H1 (cell line): ENCODE data around the gene SMTN. TPM values are rescaled to one million over a fixed set of nuclear protein-coding genes. Genes with fewer than 3 reads are reported as not detected.

Experiments used
- CBX5 ChIP-seq: fragments of 300-800, 300-1000 bp; sonication (generic); IDR thresholded peaks from 2 replicates; pipeline ENCODE4 v1.7.1; 2016; ENCODE audit warnings: antibody characterized with exemption, low read length, low read depth
- CEBPB ChIP-seq: IDR thresholded peaks from 2 replicates; pipeline ENCODE4 v1.6.1; 2012; ENCODE audit warnings: low read depth, low read length
- CHD2 ChIP-seq: IDR thresholded peaks from 2 replicates; pipeline ENCODE4 v1.6.1; 2012; ENCODE audit warnings: low read length, improper control_type of control experiment
- CHD7 ChIP-seq: fragments of 300-600 bp; sonication (generic); IDR thresholded peaks from 2 replicates; pipeline ENCODE4 v1.7.1; 2012; ENCODE audit warnings: low read length, moderate library complexity, mild to moderate bottlenecking, inconsistent platforms; ENCODE audit not compliant: insufficient replicate concordance
- HDAC2 ChIP-seq, 2 experiments: fragments of 300-600 bp in 1 of 2; sonication (generic) in 1 of 2; IDR thresholded peaks; 2 replicates each; pipeline ENCODE4 v1.6.1; 2011 to 2012; ENCODE audit warnings: low read depth in 2 of 2, low read length in 2 of 2, mild to moderate bottlenecking in 2 of 2, moderate library complexity in 2 of 2, borderline replicate concordance in 1 of 2, inconsistent platforms in 1 of 2
- HDAC6 ChIP-seq: IDR thresholded peaks from one replicate; pipeline ENCODE4 v1.7.1; 2012; ENCODE audit warnings: low read depth, mild to moderate bottlenecking, inconsistent platforms, low read length, moderate library complexity
- RBBP5 ChIP-seq: IDR thresholded peaks from 2 replicates; pipeline ENCODE4 v1.7.1; 2012; ENCODE audit warnings: low read depth, mild to moderate bottlenecking, inconsistent platforms, low read length, moderate library complexity, borderline replicate concordance
- SP2 ChIP-seq: IDR thresholded peaks from 2 replicates; pipeline ENCODE4 v1.6.1; 2012; ENCODE audit warnings: mild to moderate bottlenecking, low read length, inconsistent platforms
- SUZ12 ChIP-seq: fragments of 200-600 bp; sonication (generic); IDR thresholded peaks from 2 replicates; pipeline ENCODE4 v1.6.1; 2012; ENCODE audit warnings: mild to moderate bottlenecking, inconsistent platforms, low read length, moderate library complexity, mixed read lengths
- TAF1 ChIP-seq: IDR thresholded peaks from 2 replicates; pipeline ENCODE4 v1.6.1; 2011; ENCODE audit warnings: mild to moderate bottlenecking, low read depth, low read length
- TEAD4 ChIP-seq: IDR thresholded peaks from 2 replicates; pipeline ENCODE4 v1.6.1; 2012; ENCODE audit warnings: low read depth, low read length, inconsistent platforms, mixed read lengths
- polyA plus RNA-seq, 7 experiments: library from polyadenylated mRNA; depleted of rRNA in 3 of 7; stranded (reverse) in 5 of 7; unstranded in 2 of 7; fragments of >200 nt in 5 of 7; fragments of 200-250 nt in 2 of 7; gene quantifications; 1 replicate in 5 of 7; 2 replicates in 1 of 7; 4 replicates in 1 of 7; pipeline versions ENCODE4 v1.2.1 to v1.2.3, GENCODE V29; 2011 to 2013; ENCODE audit warnings: missing spikeins in 2 of 7, mixed read lengths in 2 of 7
- total RNA-seq: library from RNA; stranded (reverse); fragmentation: NEBNext Ultra II Directional; extraction: Animal tissue kit (Norgen Biotek cat#: 25700); gene quantifications from 2 replicates; pipeline ENCODE4 v1.2.1, GENCODE V29; 2021

Gene SMTN
- total and polyA plus RNA-seq, 2 of the 8 experiments (the other 6 are each of a cell fraction or from before 2014, with no cell fraction given), result 12.3 to 20.8 TPM

GRCh38 chr22:31141551-31141950, 60.4 kb downstream of the SMTN start (continued):
- TF ChIP-seq CHD7, result no peak
- no peak for TF ChIP-seq SUZ12
- TF ChIP-seq TAF1, result no peak
- no peak for TF ChIP-seq HDAC2 (IDR thresholded peaks at IDR 0.05; ENCODE audit: borderline replicate concordance in 1 of 2, low read depth in 2 of 2, low read length in 2 of 2)
- no peak for TF ChIP-seq HDAC6
- no peak for TF ChIP-seq CHD2
- TF ChIP-seq SP2, result no peak
- TF ChIP-seq CBX5, result no peak
- no peak for TF ChIP-seq RBBP5
- TF ChIP-seq CEBPB, result no peak
- no peak for TF ChIP-seq TEAD4
